Brain microvascular endothelial cell (primary cell): ENCODE results near the gene ASIC1.

Experiments
- DNase-seq: peaks from one replicate; pipeline ENCODE4 v3.0.0-alpha.2; 2020
- H3K27ac ChIP-seq: fragments of 250-450 bp; sonication (Bioruptor Pico); 2 replicates; pipeline ENCODE4 v1.5.1; 2020; ENCODE audit warnings: mild to moderate bottlenecking, moderate library complexity
- H3K27me3 ChIP-seq: fragments of 250-450 bp; sonication (Bioruptor Pico); replicated peaks from 2 replicates; pipeline ENCODE4 v1.5.1; 2020; ENCODE audit warnings: mild to moderate bottlenecking
- H3K36me3 ChIP-seq: fragments of 250-450 bp; sonication (Bioruptor Pico); replicated peaks from 2 replicates; pipeline ENCODE4 v1.5.1; 2020; ENCODE audit warnings: mild to moderate bottlenecking
- H3K4me3 ChIP-seq: 2 replicates; pipeline ENCODE4 v1.5.1; 2011; ENCODE audit warnings: low read depth, mild to moderate bottlenecking, control low read depth, low read length, moderate library complexity
- CTCF ChIP-seq: IDR thresholded peaks from 2 replicates; pipeline ENCODE4 v1.5.1; 2011; ENCODE audit warnings: low read depth, mild to moderate bottlenecking, moderate library complexity, low read length, control low read depth, inconsistent platforms; ENCODE audit errors: missing control alignments
- in situ Hi-C: cut with HindIII; loops from 2 replicates; pipeline ENCODE4 v1.10.0; 2017; ENCODE audit warnings: low sequenced_read_pairs, low pct_ligation_motif_present

The ASIC1 gene

GRCh38 chr12:50090391-50090790 lies 33.0 kb downstream of the ASIC1 start:
- Histone ChIP-seq H3K27me3 (no peaks in the 10 kb centered on the region), H3K4me3 (no peak overlapping the region), H3K36me3 (peaks cover 69% of the 10 kb centered on the region), H3K27ac (no peak overlapping the region)
- no peak for TF ChIP-seq CTCF
- no peak for DNase-seq
- in situ Hi-C loops, result no loop called here

DNA sequence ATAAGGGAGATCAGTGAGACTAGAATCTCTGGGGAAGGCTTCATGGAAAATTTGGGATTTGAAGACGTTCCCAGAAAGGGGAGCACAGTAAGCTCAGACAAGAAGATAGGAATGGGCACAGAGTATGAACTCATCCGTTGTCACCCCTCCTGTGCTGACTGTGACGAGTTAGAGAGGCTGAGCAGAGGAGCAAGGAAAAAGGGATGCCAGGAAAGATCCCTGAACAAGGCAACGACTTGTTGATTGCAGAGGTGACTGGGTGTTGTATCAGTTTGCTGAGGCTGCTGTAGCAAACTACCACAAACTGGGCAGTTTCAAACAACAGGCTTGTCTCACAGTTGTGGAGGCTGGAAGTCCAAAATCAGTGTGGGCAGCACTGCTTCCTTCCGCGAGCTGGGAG lies 40.6 kb downstream of the ASIC1 start:
- no peaks in the 10 kb centered on the region for H3K27me3 ChIP-seq
- in situ Hi-C loops, result no loop called here
- no peak for TF ChIP-seq CTCF
- no peak overlapping the region for H3K4me3 ChIP-seq
- H3K36me3 ChIP-seq, result peaks cover 67% of the 10 kb centered on the region
- H3K27ac ChIP-seq, result no peak overlapping the region
- DNase-seq, result no peak

- Histone ChIP-seq H3K27ac (no peak overlapping the region), H3K4me3 (no peak overlapping the region), H3K27me3 (no peaks in the 10 kb centered on the region), H3K36me3 (peaks cover 55% of the 10 kb centered on the region)
- in situ Hi-C loops, result no loop called here
- DNase-seq, result no peak
- TF ChIP-seq CTCF, result no peak
These were observed 42.1 kb downstream of the ASIC1 start for GRCh38 chr12:50099302-50100008.

- TF ChIP-seq CTCF, result no peak
- Histone ChIP-seq H3K36me3 (peaks cover 44% of the 10 kb centered on the region), H3K27me3 (no peaks in the 10 kb centered on the region), H3K27ac (no peak overlapping the region), H3K4me3 (no peak overlapping the region)
- no peak for DNase-seq
- in situ Hi-C loops, result no loop called here
These were observed 43.2 kb downstream of the ASIC1 start for GRCh38 chr12:50100561-50100960.

GRCh38 chr12:50101663-50102062 lies 44.3 kb downstream of the ASIC1 start:
- Histone ChIP-seq H3K4me3 (no peak overlapping the region), H3K36me3 (peaks cover 33% of the 10 kb centered on the region), H3K27ac (no peak overlapping the region), H3K27me3 (no peaks in the 10 kb centered on the region)
- in situ Hi-C loops, result no loop called here
- DNase-seq, result no peak
- peak; percentile 69 for TF ChIP-seq CTCF

DNA sequence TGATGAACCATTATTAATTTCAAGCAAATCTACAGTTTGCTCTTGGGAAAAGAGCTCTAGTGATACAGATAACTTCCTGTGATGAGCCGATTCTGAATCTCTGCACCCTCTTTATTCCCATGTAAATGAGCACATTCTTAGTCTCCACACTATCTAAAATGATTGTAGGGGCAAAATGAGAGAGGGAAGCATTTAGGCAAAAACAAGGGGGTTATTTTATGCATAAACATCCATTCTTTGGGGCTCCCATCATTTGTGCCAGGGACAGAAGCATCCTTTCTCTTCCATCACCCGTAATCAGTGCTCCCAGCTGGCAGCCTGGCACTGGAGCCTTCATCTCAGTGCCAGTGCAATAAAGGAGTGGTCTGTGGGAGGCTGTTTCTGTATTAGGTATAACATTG lies 44.7 kb downstream of the ASIC1 start:
- Histone ChIP-seq H3K36me3 (peaks cover 28% of the 10 kb centered on the region), H3K4me3 (no peak overlapping the region), H3K27me3 (no peaks in the 10 kb centered on the region), H3K27ac (no peak overlapping the region)
- in situ Hi-C loops, result no loop called here
- no peak for TF ChIP-seq CTCF
- no peak for DNase-seq
